Panc1 (cell line): Measurements from ENCODE around the gene SPATA17. TPM values are rescaled to one million over a fixed set of nuclear protein-coding genes. Genes with fewer than 3 reads are reported as not detected.

ENCODE experiments used
- ATAC-seq: fragments of 200-7000 bp; cut with Tn5 transposase; 2 replicates; pipeline ENCODE4 v1.9.1; 2020; ENCODE audit warnings: mild to moderate bottlenecking, moderate library complexity
- BruUV-seq: library from RNA; stranded (reverse); fragments of 400-500 nt; replicated peaks from 2 replicates; lab custom pipeline; 2021; lab: Mats Ljungman, UMichigan
- CTCF ChIA-PET: fragments of 300-600 bp; sonication (Branson Sonifier 250); formaldehyde crosslinking; loops from one replicate; lab custom pipeline; 2022; ENCODE audit warnings: antibody characterized with exemption; lab: Charles Lee
- POLR2A ChIA-PET: fragments of 300-600 bp; sonication (Branson Sonifier 250); formaldehyde crosslinking; loops from one replicate; lab custom pipeline; 2022; ENCODE audit warnings: antibody characterized with exemption; lab: Charles Lee
- DNase-seq: peaks from one replicate; pipeline ENCODE4 v3.0.0-alpha.2; 2010; ENCODE audit warnings: low read depth, low spot score
- H3K27ac ChIP-seq: 2 replicates; pipeline ENCODE4 v1.5.1; 2011; ENCODE audit warnings: mild to moderate bottlenecking, low read length, inconsistent platforms
- H3K27me3 ChIP-seq: fragments of 200-500 bp; sonication (Bioruptor generic); 2 replicates; pipeline ENCODE4 v1.6.0; 2014; ENCODE audit warnings: low read length, inconsistent platforms; ENCODE audit not compliant: control insufficient read depth, insufficient read depth
- H3K36me3 ChIP-seq: fragments of 200-500 bp; sonication (Bioruptor generic); 2 replicates; pipeline ENCODE4 v1.5.1; 2014; ENCODE audit warnings: inconsistent platforms, mild to moderate bottlenecking, low read length, moderate library complexity; ENCODE audit not compliant: control insufficient read depth, insufficient read depth
- H3K4me1 ChIP-seq: 2 replicates; pipeline ENCODE4 v1.5.1; 2011; ENCODE audit warnings: inconsistent platforms, mild to moderate bottlenecking, low read length, moderate library complexity; ENCODE audit not compliant: control insufficient read depth, insufficient read depth
- H3K4me3 ChIP-seq, 2 experiments: 2 replicates each; pipeline ENCODE4 v1.5.1; 2011 to 2012; ENCODE audit warnings: low read depth in 2 of 2, low read length in 2 of 2, mild to moderate bottlenecking in 2 of 2, inconsistent platforms in 1 of 2, moderate library complexity in 1 of 2
- H3K9me3 ChIP-seq: fragments of 200-500 bp; sonication (Bioruptor generic); 2 replicates; pipeline ENCODE4 v1.5.1; 2014; ENCODE audit warnings: low read depth, mild to moderate bottlenecking, inconsistent platforms, low read length, moderate library complexity; ENCODE audit not compliant: control insufficient read depth, insufficient read depth
- CTCF ChIP-seq: fragments of 450-650 bp; IDR thresholded peaks from 2 replicates; pipeline ENCODE4 v1.5.1; 2017; ENCODE audit warnings: mild to moderate bottlenecking
- POLR2AphosphoS5 ChIP-seq: IDR thresholded peaks from 2 replicates; pipeline ENCODE4 v1.6.1; 2012; ENCODE audit warnings: mild to moderate bottlenecking, low read depth, low read length, moderate library complexity
- REST ChIP-seq, 2 experiments: IDR thresholded peaks; 2 replicates each; pipeline ENCODE4 v1.6.1; 2011 to 2012; ENCODE audit warnings: low read depth in 2 of 2, control low read depth in 1 of 2, low read length in 1 of 2, mild to moderate bottlenecking in 1 of 2, moderate library complexity in 1 of 2; ENCODE audit not compliant: insufficient read depth in 1 of 2
- SIN3A ChIP-seq: IDR thresholded peaks from 2 replicates; pipeline ENCODE4 v1.6.1; 2012; ENCODE audit warnings: low read depth, mild to moderate bottlenecking, low read length, moderate library complexity, borderline replicate concordance; ENCODE audit not compliant: insufficient read depth
- TCF7L2 ChIP-seq: IDR thresholded peaks from 2 replicates; pipeline ENCODE4 v1.6.1; 2011; ENCODE audit warnings: mild to moderate bottlenecking, low read depth, low read length, inconsistent platforms
- in situ Hi-C: cut with HindIII; loops from 2 replicates; pipeline ENCODE4 v1.10.0; 2016; ENCODE audit warnings: low sequenced_read_pairs, low pct_unique_long_range_greater_than_20kb
- intact Hi-C: fragments of 100-400 bp; cut with micrococcal nuclease; formaldehyde crosslinking; loops from one replicate; pipeline ENCODE4 v1.10.0; 2022; ENCODE audit not compliant: unreplicated experiment
- total RNA-seq: library from RNA; stranded (reverse); gene quantifications from one replicate; pipeline ENCODE4 v1.2.1, GENCODE V29; 2021; ENCODE audit not compliant: unreplicated experiment

The SPATA17 gene
- total RNA-seq, 1 experiment from 2014 or later, result 0.51 TPM

GRCh38 chr1:217734973-217735372 is 103.8 kb downstream of the SPATA17 start:
- in situ Hi-C loops (no loop called here), intact Hi-C loops (no loop called here)
- no peaks in the 10 kb centered on the region for H3K36me3 ChIP-seq
- DNase-seq (no peak), ATAC-seq (no peak)
- no peak overlapping the region for H3K27ac ChIP-seq
- no peaks in the 10 kb centered on the region for H3K9me3 ChIP-seq
- no peak for TF ChIP-seq POLR2AphosphoS5
- no peak for TF ChIP-seq CTCF
- no peak for TF ChIP-seq SIN3A
- TF ChIP-seq REST (IDR thresholded peaks at IDR 0.05; ENCODE audit: insufficient read depth in 1 of 2, low read depth in 2 of 2, low read length in 1 of 2), result no peak
- TF ChIP-seq TCF7L2, result no peak
- ChIA-PET POLR2A (no interaction called here), CTCF (no interaction called here)
- H3K4me1 ChIP-seq, result no peaks in the 10 kb centered on the region
- no peak overlapping the region for H3K4me3 ChIP-seq
- no peaks in the 10 kb centered on the region for H3K27me3 ChIP-seq
- BruUV-seq, result no TSS peak

GRCh38 chr1:217747156-217747769 is 116.1 kb downstream of the SPATA17 start:
- H3K27me3 ChIP-seq, result no peaks in the 10 kb centered on the region
- no peak overlapping the region for H3K4me3 ChIP-seq
- H3K4me1 ChIP-seq, result no peaks in the 10 kb centered on the region
- peak; percentile 80; the same call in 1 of the 2 replicates for TF ChIP-seq CTCF
- TF ChIP-seq REST (IDR thresholded peaks at IDR 0.05; ENCODE audit: insufficient read depth in 1 of 2, low read depth in 2 of 2, low read length in 1 of 2), result no peak
- CTCF ChIA-PET, result no interaction called here
- intact Hi-C loops (loop anchor here (5.0 to 10.0 kb wide), 2 partner anchors 425 to 992 kb away; no protein-coding TSS in a partner anchor), in situ Hi-C loops (no loop called here)
- H3K27ac ChIP-seq, result no peak overlapping the region
- DNase-seq (peak; percentile 4), ATAC-seq (no peak; the same call in 1 of the 2 replicates)
- POLR2A ChIA-PET, result no interaction called here
- H3K36me3 ChIP-seq, result no peaks in the 10 kb centered on the region
- BruUV-seq, result no TSS peak
- no peaks in the 10 kb centered on the region for H3K9me3 ChIP-seq
